SJCRH30 (cell line): ENCODE results near the gene DKC1. TPM values are rescaled to one million over a fixed set of nuclear protein-coding genes. Genes with fewer than 3 reads are reported as not detected.
A peak's percentile ranks its signal among the peaks of the same experiment; 100 is the strongest.

ENCODE experiments used
- DNase-seq, 2 experiments: peaks; one replicate each; pipeline ENCODE4 v3.0.0-alpha.2; 2015 to 2020
- H3K27ac ChIP-seq: fragments of 250-450 bp; sonication (Bioruptor Pico); 2 replicates; pipeline ENCODE4 v1.5.1; 2020; ENCODE audit warnings: mild to moderate bottlenecking, moderate library complexity
- H3K27me3 ChIP-seq: fragments of 250-450 bp; sonication (Bioruptor Pico); 2 replicates; pipeline ENCODE4 v1.5.1; 2020; ENCODE audit warnings: mild to moderate bottlenecking, moderate library complexity
- H3K36me3 ChIP-seq: fragments of 250-450 bp; sonication (Bioruptor Pico); 2 replicates; pipeline ENCODE4 v1.5.1; 2020; ENCODE audit warnings: mild to moderate bottlenecking, moderate library complexity
- H3K4me1 ChIP-seq: fragments of 250-450 bp; sonication (Bioruptor Pico); 2 replicates; pipeline ENCODE4 v1.5.1; 2020; ENCODE audit warnings: mild to moderate bottlenecking, moderate library complexity
- H3K4me3 ChIP-seq: fragments of 250-450 bp; sonication (Bioruptor Pico); 2 replicates; pipeline ENCODE4 v1.5.1; 2020; ENCODE audit warnings: mild to moderate bottlenecking, moderate library complexity
- H3K9me3 ChIP-seq: fragments of 250-450 bp; sonication (Bioruptor Pico); replicated peaks from 2 replicates; pipeline ENCODE4 v1.5.1; 2020; ENCODE audit warnings: mild to moderate bottlenecking, moderate library complexity
- total RNA-seq: library from RNA; depleted of rRNA; stranded (reverse); fragments of >200 nt; shearing (Covaris generic); gene quantifications from 2 replicates; pipeline ENCODE4 v1.2.3, GENCODE V29; 2014

Gene DKC1
- total RNA-seq, 1 experiment from 2014 or later, result 97.8 TPM

- Histone ChIP-seq H3K36me3 (no peaks in the 10 kb centered on the region), H3K27ac (no peak overlapping the region), H3K9me3 (no peaks in the 10 kb centered on the region), H3K27me3 (no peaks in the 10 kb centered on the region), H3K4me3 (no peak overlapping the region), H3K4me1 (no peaks in the 10 kb centered on the region)
- DNase-seq, result no peak
Measured at GRCh38 chrX:154751203-154751668, 11.4 kb upstream of the DKC1 start.

GRCh38 chrX:154751669-154752271 is 10.9 kb upstream of the DKC1 start:
- no peak for DNase-seq
- no peak overlapping the region for H3K4me3 ChIP-seq
- no peak overlapping the region for H3K27ac ChIP-seq
- no peaks in the 10 kb centered on the region for H3K9me3 ChIP-seq
- H3K27me3 ChIP-seq, result no peaks in the 10 kb centered on the region
- H3K4me1 ChIP-seq, result no peaks in the 10 kb centered on the region
- no peaks in the 10 kb centered on the region for H3K36me3 ChIP-seq

GRCh38 chrX:154758696-154759095 is 4.0 kb upstream of the DKC1 start:
- no peak for DNase-seq
- Histone ChIP-seq H3K36me3 (no peaks in the 10 kb centered on the region), H3K27ac (no peak overlapping the region), H3K4me1 (no peaks in the 10 kb centered on the region), H3K4me3 (no peak overlapping the region), H3K27me3 (no peaks in the 10 kb centered on the region), H3K9me3 (no peaks in the 10 kb centered on the region)

GRCh38 chrX:154761977-154762536 is 607 bp upstream of the DKC1 start:
- peak overlapping the region; percentile 86 for H3K27ac ChIP-seq
- H3K4me1 ChIP-seq, result no peaks in the 10 kb centered on the region
- no peaks in the 10 kb centered on the region for H3K9me3 ChIP-seq
- H3K4me3 ChIP-seq, result peak overlapping the region; percentile 90
- peak in 1 of 2 experiments; percentile 20 for DNase-seq
- peaks cover 17% of the 10 kb centered on the region for H3K36me3 ChIP-seq
- no peaks in the 10 kb centered on the region for H3K27me3 ChIP-seq

- no peaks in the 10 kb centered on the region for H3K9me3 ChIP-seq
- no peak for DNase-seq
- H3K4me1 ChIP-seq, result no peaks in the 10 kb centered on the region
- no peaks in the 10 kb centered on the region for H3K27me3 ChIP-seq
- peaks cover 43% of the 10 kb centered on the region for H3K36me3 ChIP-seq
- H3K27ac ChIP-seq, result no peak overlapping the region
- H3K4me3 ChIP-seq, result no peak overlapping the region
Measured at GRCh38 chrX:154774622-154775021, 12.0 kb downstream of the DKC1 start.

- H3K9me3 ChIP-seq, result no peaks in the 10 kb centered on the region
- H3K27me3 ChIP-seq, result no peaks in the 10 kb centered on the region
- H3K36me3 ChIP-seq, result peaks cover 38% of the 10 kb centered on the region
- H3K4me3 ChIP-seq, result no peak overlapping the region
- no peaks in the 10 kb centered on the region for H3K4me1 ChIP-seq
- no peak overlapping the region for H3K27ac ChIP-seq
- DNase-seq, result no peak
Measured at GRCh38 chrX:154775419-154776349, 13.0 kb downstream of the DKC1 start.

GRCh38 chrX:154776753-154777152 is 14.1 kb downstream of the DKC1 start:
- H3K27ac ChIP-seq, result no peak overlapping the region
- no peak overlapping the region for H3K4me3 ChIP-seq
- no peaks in the 10 kb centered on the region for H3K4me1 ChIP-seq
- H3K9me3 ChIP-seq, result no peaks in the 10 kb centered on the region
- no peak for DNase-seq
- H3K27me3 ChIP-seq, result no peaks in the 10 kb centered on the region
- H3K36me3 ChIP-seq, result peaks cover 32% of the 10 kb centered on the region

GRCh38 chrX:154779261-154779660 is 16.6 kb downstream of the DKC1 start:
- Histone ChIP-seq H3K4me3 (no peak overlapping the region), H3K27me3 (no peaks in the 10 kb centered on the region), H3K27ac (no peak overlapping the region), H3K4me1 (no peaks in the 10 kb centered on the region), H3K36me3 (peaks cover 15% of the 10 kb centered on the region), H3K9me3 (no peaks in the 10 kb centered on the region)
- DNase-seq, result peak; percentile 7 to 21

GRCh38 chrX:154780968-154781367 is 18.3 kb downstream of the DKC1 start:
- Histone ChIP-seq H3K27ac (no peak overlapping the region), H3K4me1 (no peaks in the 10 kb centered on the region), H3K9me3 (no peaks in the 10 kb centered on the region), H3K36me3 (peaks cover 7% of the 10 kb centered on the region), H3K4me3 (no peak overlapping the region), H3K27me3 (no peaks in the 10 kb centered on the region)
- no peak for DNase-seq

- no peaks in the 10 kb centered on the region for H3K36me3 ChIP-seq
Measured at GRCh38 chrX:154784149-154784995, 21.7 kb downstream of the DKC1 start.

GRCh38 chrX:154785716-154786115 is 23.1 kb downstream of the DKC1 start:
- no peak overlapping the region for H3K27ac ChIP-seq
- no peak overlapping the region for H3K4me3 ChIP-seq
- no peaks in the 10 kb centered on the region for H3K27me3 ChIP-seq
- H3K36me3 ChIP-seq, result no peaks in the 10 kb centered on the region
- H3K4me1 ChIP-seq, result no peaks in the 10 kb centered on the region
- H3K9me3 ChIP-seq, result no peaks in the 10 kb centered on the region
- no peak for DNase-seq

More at GRCh38 chrX:154784149-154784995, 21.7 kb downstream of the DKC1 start:
- H3K27ac ChIP-seq, result no peak overlapping the region
- H3K9me3 ChIP-seq, result no peaks in the 10 kb centered on the region
- H3K27me3 ChIP-seq, result no peaks in the 10 kb centered on the region
- no peak overlapping the region for H3K4me3 ChIP-seq
- H3K4me1 ChIP-seq, result no peaks in the 10 kb centered on the region
- DNase-seq, result no peak

- H3K27me3 ChIP-seq, result no peaks in the 10 kb centered on the region
- no peaks in the 10 kb centered on the region for H3K36me3 ChIP-seq
- no peak overlapping the region for H3K27ac ChIP-seq
- DNase-seq, result no peak
- no peaks in the 10 kb centered on the region for H3K4me1 ChIP-seq
- H3K9me3 ChIP-seq, result no peaks in the 10 kb centered on the region
- no peak overlapping the region for H3K4me3 ChIP-seq
Measured at GRCh38 chrX:154791467-154791866, 28.8 kb downstream of the DKC1 start.

- H3K27me3 ChIP-seq, result no peaks in the 10 kb centered on the region
- DNase-seq, result no peak
- no peaks in the 10 kb centered on the region for H3K36me3 ChIP-seq
- no peaks in the 10 kb centered on the region for H3K4me1 ChIP-seq
- H3K27ac ChIP-seq, result no peak overlapping the region
- no peaks in the 10 kb centered on the region for H3K9me3 ChIP-seq
- H3K4me3 ChIP-seq, result no peak overlapping the region
Measured at GRCh38 chrX:154791939-154792338, 29.3 kb downstream of the DKC1 start.

- H3K4me1 ChIP-seq, result no peaks in the 10 kb centered on the region
- no peaks in the 10 kb centered on the region for H3K27me3 ChIP-seq
- no peaks in the 10 kb centered on the region for H3K9me3 ChIP-seq
Measured at GRCh38 chrX:154793084-154793795, 30.6 kb downstream of the DKC1 start.

More at GRCh38 chrX:154793084-154793795, 30.6 kb downstream of the DKC1 start:
- Histone ChIP-seq H3K27ac (no peak overlapping the region), H3K4me3 (no peak overlapping the region), H3K36me3 (no peaks in the 10 kb centered on the region)
- DNase-seq, result no peak
